SK-N-SH (cell line): ENCODE results near the gene TPRG1.

Experiments
- CTCF ChIP-seq: fragments of 200-600 bp; sonication (generic); IDR thresholded peaks from 2 replicates; pipeline ENCODE4 v1.6.1; 2017; ENCODE audit warnings: antibody characterized with exemption, mild to moderate bottlenecking, moderate library complexity
- EP300 ChIP-seq, 2 experiments: IDR thresholded peaks; 2 replicates each; pipeline versions ENCODE4 v1.4.0 to v1.6.1; 2012; ENCODE audit warnings: borderline replicate concordance in 1 of 2, low read depth in 1 of 2, low read length in 1 of 2
- MAX ChIP-seq: IDR thresholded peaks from 2 replicates; pipeline ENCODE4 v1.4.0; 2012; ENCODE audit warnings: low read depth
- NRF1 ChIP-seq: IDR thresholded peaks from 2 replicates; pipeline ENCODE4 v1.6.1; 2012; ENCODE audit warnings: low read depth, mild to moderate bottlenecking, low read length
- POLR2AphosphoS5 ChIP-seq: IDR thresholded peaks from 2 replicates; pipeline ENCODE4 v1.6.1; 2012; ENCODE audit warnings: low read depth, low read length
- RCOR1 ChIP-seq: fragments of 150-350 bp; IDR thresholded peaks from 2 replicates; pipeline ENCODE4 v1.6.1; 2017; ENCODE audit warnings: antibody characterized with exemption, low read length
- REST ChIP-seq: IDR thresholded peaks from 2 replicates; pipeline ENCODE4 v1.6.1; 2012; ENCODE audit warnings: mild to moderate bottlenecking, low read depth, low read length, moderate library complexity
- SIN3A ChIP-seq: IDR thresholded peaks from 2 replicates; pipeline ENCODE4 v1.6.1; 2012; ENCODE audit warnings: low read depth, mild to moderate bottlenecking, low read length, moderate library complexity, borderline replicate concordance
- USF2 ChIP-seq: fragments of 150-350 bp; IDR thresholded peaks from 2 replicates; pipeline ENCODE4 v1.6.1; 2017; ENCODE audit warnings: antibody characterized with exemption, low read length, low read depth, borderline replicate concordance
- YY1 ChIP-seq: IDR thresholded peaks from 2 replicates; pipeline ENCODE4 v1.4.0; 2012; ENCODE audit warnings: low read depth, mild to moderate bottlenecking
- ZBTB33 ChIP-seq: IDR thresholded peaks from 2 replicates; pipeline ENCODE4 v1.4.0; 2012; ENCODE audit warnings: low read depth, borderline replicate concordance

GRCh38 chr3:189311521-189311920, 139.8 kb downstream of the TPRG1 start:
- TF ChIP-seq CTCF (no peak), USF2 (no peak), SIN3A (no peak), POLR2AphosphoS5 (no peak), EP300 (IDR thresholded peaks at IDR 0.05; ENCODE audit: borderline replicate concordance in 1 of 2, low read depth in 1 of 2, low read length in 1 of 2) (no peak), REST (no peak), ZBTB33 (no peak), RCOR1 (no peak), NRF1 (no peak), MAX (no peak), YY1 (no peak)
